ENCODE results near the gene CLDN5.

The CLDN5 gene

GRCh38 chr22:19519041-19519926 lies 4.9 kb downstream of the CLDN5 start:
- Histone ChIP-seq H4K20me1 (peaks cover 0 to 91% (median 25%) of the 10 kb centered on the region in 11 experiments; a peak in 14 of 22 replicates), H3K4me3 (no peak overlapping the region), H3K36me3 (peaks cover 0 to 81% (median 68%) of the 10 kb centered on the region in 11 experiments; a peak in 19 of 22 replicates), H3K9me3 (replicated peaks in 1 of 11) (no peaks in the 10 kb centered on the region), H3K27me3 (peaks cover 23 to 30% (median 28%) of the 10 kb centered on the region in 11 experiments), H3K9ac (no peak overlapping the region), H3K27ac (no peak overlapping the region), H3K4me1 (no peaks in the 10 kb centered on the region), H3K4me2 (no peak overlapping the region)
- TF ChIP-seq Cebpa-rat (IDR thresholded peaks at IDR 0.05): no peak

GRCh38 chr22:19518635-19519034 lies 5.6 kb downstream of the CLDN5 start:
- H3K27me3 ChIP-seq: peaks cover 17 to 23% (median 21%) of the 10 kb centered on the region in 11 experiments

GRCh38 chr22:19517919-19518611 lies 6.1 kb downstream of the CLDN5 start:
- H3K9ac ChIP-seq: no peak overlapping the region
- H3K4me1 ChIP-seq: no peaks in the 10 kb centered on the region
- no peak for TF ChIP-seq Cebpa-rat (IDR thresholded peaks at IDR 0.05)
- H3K36me3 ChIP-seq: peaks cover 0 to 93% (median 80%) of the 10 kb centered on the region in 11 experiments; a peak in 19 of 22 replicates
- no peak overlapping the region for H3K4me2 ChIP-seq
- peaks cover 11 to 17% (median 16%) of the 10 kb centered on the region in 11 experiments for H3K27me3 ChIP-seq
- peaks cover 0 to 7% (median 0%) of the 10 kb centered on the region in 11 experiments; a peak in 1 of 22 replicates for H3K9me3 ChIP-seq (replicated peaks in 1 of 11)
- H4K20me1 ChIP-seq: peaks cover 0 to 79% (median 15%) of the 10 kb centered on the region in 11 experiments; a peak in 13 of 22 replicates
- H3K4me3 ChIP-seq: no peak overlapping the region
- no peak overlapping the region for H3K27ac ChIP-seq

More at GRCh38 chr22:19518635-19519034, 5.6 kb downstream of the CLDN5 start:
- no peak overlapping the region for H3K9ac ChIP-seq
- TF ChIP-seq Cebpa-rat (IDR thresholded peaks at IDR 0.05): no peak
- no peaks in the 10 kb centered on the region for H3K4me1 ChIP-seq
- H3K4me3 ChIP-seq: no peak overlapping the region
- no peak overlapping the region for H3K4me2 ChIP-seq
- peaks cover 0 to 5% (median 0%) of the 10 kb centered on the region in 11 experiments; a peak in 1 of 22 replicates for H3K9me3 ChIP-seq (replicated peaks in 1 of 11)
- peaks cover 0 to 85% (median 21%) of the 10 kb centered on the region in 11 experiments; a peak in 13 of 22 replicates for H4K20me1 ChIP-seq
- H3K36me3 ChIP-seq: peaks cover 0 to 87% (median 74%) of the 10 kb centered on the region in 11 experiments; a peak in 19 of 22 replicates
- no peak overlapping the region for H3K27ac ChIP-seq

GRCh38 chr22:19517171-19517500 lies 7.1 kb downstream of the CLDN5 start:
- Histone ChIP-seq H3K27me3 (peaks cover 2 to 8% (median 6%) of the 10 kb centered on the region in 11 experiments; a peak in 19 of 22 replicates), H3K36me3 (peaks cover 3 to 100% (median 89%) of the 10 kb centered on the region in 11 experiments; a peak in 19 of 22 replicates), H4K20me1 (peaks cover 0 to 70% (median 6%) of the 10 kb centered on the region in 11 experiments; a peak in 11 of 22 replicates), H3K4me3 (no peak overlapping the region), H3K4me2 (no peak overlapping the region), H3K27ac (no peak overlapping the region), H3K9me3 (replicated peaks in 1 of 11) (peaks cover 0 to 7% (median 0%) of the 10 kb centered on the region in 11 experiments; a peak in 2 of 22 replicates), H3K4me1 (no peaks in the 10 kb centered on the region), H3K9ac (no peak overlapping the region)
- TF ChIP-seq Cebpa-rat (IDR thresholded peaks at IDR 0.05): no peak

GRCh38 chr22:19516378-19517170 lies 7.6 kb downstream of the CLDN5 start:
- Histone ChIP-seq H3K4me2 (no peak overlapping the region), H3K4me1 (no peaks in the 10 kb centered on the region), H4K20me1 (peaks cover 0 to 64% (median under 1%) of the 10 kb centered on the region in 11 experiments; a peak in 9 of 22 replicates), H3K9ac (no peak overlapping the region), H3K4me3 (no peak overlapping the region), H3K27ac (no peak overlapping the region), H3K27me3 (peaks cover 0 to 2% (median under 1%) of the 10 kb centered on the region in 11 experiments; a peak in 7 of 22 replicates), H3K36me3 (peaks cover 3 to 100% (median 92%) of the 10 kb centered on the region in 11 experiments; a peak in 19 of 22 replicates), H3K9me3 (replicated peaks in 1 of 11) (peaks cover 0 to 7% (median 0%) of the 10 kb centered on the region in 11 experiments; a peak in 2 of 22 replicates)
- no peak for TF ChIP-seq Cebpa-rat (IDR thresholded peaks at IDR 0.05)

- no peaks in the 10 kb centered on the region for H3K4me1 ChIP-seq
- H3K9ac ChIP-seq: no peak overlapping the region
- no peaks in the 10 kb centered on the region for H3K27me3 ChIP-seq
- TF ChIP-seq Cebpa-rat (IDR thresholded peaks at IDR 0.05): no peak
- H3K4me3 ChIP-seq: no peak overlapping the region
- H3K4me2 ChIP-seq: no peak overlapping the region
- peaks cover 0 to 57% (median 0%) of the 10 kb centered on the region in 11 experiments; a peak in 9 of 22 replicates for H4K20me1 ChIP-seq
- H3K9me3 ChIP-seq (replicated peaks in 1 of 11): peaks cover 0 to 7% (median 0%) of the 10 kb centered on the region in 11 experiments; a peak in 2 of 22 replicates
- peaks cover 3 to 100% (median 93%) of the 10 kb centered on the region in 11 experiments; a peak in 19 of 22 replicates for H3K36me3 ChIP-seq
- no peak overlapping the region for H3K27ac ChIP-seq
Measured at GRCh38 chr22:19515654-19516377, 8.4 kb downstream of the CLDN5 start.

GRCh38 chr22:19514831-19515565 lies 9.2 kb downstream of the CLDN5 start:
- Histone ChIP-seq H3K27ac (no peak overlapping the region), H3K4me1 (no peaks in the 10 kb centered on the region), H3K9me3 (replicated peaks in 1 of 11) (peaks cover 0 to 7% (median 0%) of the 10 kb centered on the region in 11 experiments; a peak in 2 of 22 replicates), H3K9ac (no peak overlapping the region), H4K20me1 (peaks cover 0 to 53% (median 0%) of the 10 kb centered on the region in 11 experiments; a peak in 8 of 22 replicates), H3K36me3 (peaks cover 3 to 100% (median 96%) of the 10 kb centered on the region in 11 experiments; a peak in 19 of 22 replicates), H3K4me3 (no peak overlapping the region), H3K4me2 (no peak overlapping the region), H3K27me3 (no peaks in the 10 kb centered on the region)
- no peak for TF ChIP-seq Cebpa-rat (IDR thresholded peaks at IDR 0.05)
